H1 (cell line): Measurements from ENCODE around the gene ROS1. TPM values are rescaled to one million over a fixed set of nuclear protein-coding genes. Genes with fewer than 3 reads are reported as not detected.

Experiments
- CTCF ChIA-PET: fragments of 300-600 bp; sonication (Branson Sonifier 250); formaldehyde crosslinking; loops from one replicate; lab custom pipeline; 2021; ENCODE audit not compliant: partially characterized antibody; lab: Charles Lee
- POLR2A ChIA-PET: fragments of 300-600 bp; sonication (Branson Sonifier 250); formaldehyde crosslinking; loops from one replicate; lab custom pipeline; 2021; ENCODE audit warnings: inconsistent platforms; ENCODE audit not compliant: partially characterized antibody; lab: Charles Lee
- DNase-seq, 2 experiments: peaks; one replicate each; pipeline versions ENCODE4 v3.0.0 to v3.0.0-alpha.2; 2010 to 2022; ENCODE audit warnings: low spot score in 2 of 2, low read depth in 1 of 2, mixed read lengths in 1 of 2
- FAIRE-seq: peaks from 2 replicates; lab custom pipeline; 2011; peaks lifted over from hg19 to GRCh38; lab: Jason Lieb, UNC
- H2AFZ ChIP-seq: 2 replicates; pipeline ENCODE4 v1.8.1; 2012; ENCODE audit warnings: low read length, inconsistent platforms
- H2AK5ac ChIP-seq: 2 replicates; pipeline ENCODE4 v1.6.1; 2013; ENCODE audit warnings: low read depth, low read length
- H2BK120ac ChIP-seq: replicated peaks from 2 replicates; pipeline ENCODE3; 2013; ENCODE audit warnings: low read depth, low read length, inconsistent platforms
- H2BK12ac ChIP-seq: 2 replicates; pipeline ENCODE4 v1.6.1; 2013; ENCODE audit warnings: low read depth, low read length
- H2BK15ac ChIP-seq: 2 replicates; pipeline ENCODE4 v1.6.1; 2013; ENCODE audit warnings: low read length
- H2BK20ac ChIP-seq: 2 replicates; pipeline ENCODE4 v1.6.1; 2013; ENCODE audit warnings: low read length
- H2BK5ac ChIP-seq: 2 replicates; pipeline ENCODE4 v1.6.1; 2013; ENCODE audit warnings: low read depth, low read length
- H3K14ac ChIP-seq: 2 replicates; pipeline ENCODE4 v1.6.1; 2013; ENCODE audit warnings: inconsistent platforms; ENCODE audit not compliant: insufficient read length
- H3K18ac ChIP-seq: 2 replicates; pipeline ENCODE4 v1.6.1; 2013; ENCODE audit warnings: low read length; ENCODE audit errors: extremely low read depth
- H3K23ac ChIP-seq: 2 replicates; pipeline ENCODE4 v1.6.1; 2013; ENCODE audit warnings: inconsistent platforms; ENCODE audit not compliant: insufficient read length
- H3K23me2 ChIP-seq: 2 replicates; pipeline ENCODE4 v1.6.1; 2013; ENCODE audit warnings: low read depth, low read length
- H3K27ac ChIP-seq: 2 replicates; pipeline ENCODE4 v1.6.1; 2011; ENCODE audit warnings: low read depth, low read length, inconsistent platforms
- H3K27me3 ChIP-seq, 4 experiments: replicated peaks in 1 of 4; 1 replicate in 1 of 4; 2 replicates in 3 of 4; pipeline versions ENCODE4 v1.6.1 to v1.8.1; 2011 to 2013; ENCODE audit warnings: low read length in 3 of 4, mild to moderate bottlenecking in 3 of 4, inconsistent platforms in 2 of 4, mixed read lengths in 2 of 4, moderate library complexity in 1 of 4; ENCODE audit not compliant: control insufficient read depth in 3 of 4, insufficient read depth in 3 of 4; ENCODE audit errors: extremely low read depth in 1 of 4
- H3K36me3 ChIP-seq, 4 experiments: 2 replicates each; pipeline versions ENCODE4 v1.6.1 to v1.8.1; 2011 to 2013; ENCODE audit warnings: mild to moderate bottlenecking in 4 of 4, low read length in 3 of 4, moderate library complexity in 2 of 4, control low read depth in 1 of 4, inconsistent platforms in 1 of 4; ENCODE audit not compliant: insufficient read depth in 4 of 4, control insufficient read depth in 2 of 4
- H3K4ac ChIP-seq: replicated peaks from 2 replicates; pipeline ENCODE3; 2013; ENCODE audit warnings: low read length, low read depth, mixed read lengths, inconsistent platforms; ENCODE audit not compliant: insufficient read length
- H3K4me1 ChIP-seq, 4 experiments: replicated peaks in 1 of 4; 1 replicate in 1 of 4; 2 replicates in 3 of 4; pipeline versions ENCODE4 v1.6.1 to v1.8.1; 2011 to 2013; ENCODE audit warnings: low read length in 3 of 4, inconsistent platforms in 2 of 4, mixed read lengths in 1 of 4; ENCODE audit not compliant: insufficient read depth in 4 of 4, control insufficient read depth in 3 of 4
- H3K4me2 ChIP-seq, 2 experiments: 2 replicates each; pipeline versions ENCODE4 v1.6.1 to v1.8.1; 2011 to 2013; ENCODE audit warnings: low read depth in 2 of 2, low read length in 2 of 2, control low read depth in 1 of 2, inconsistent platforms in 1 of 2, mild to moderate bottlenecking in 1 of 2; ENCODE audit not compliant: insufficient read depth in 1 of 2
- H3K4me3 ChIP-seq, 4 experiments: fragments of 200-600, 300-600 bp in 1 of 4; sonication (generic), shearing (Covaris generic), sonication (Bioruptor Twin) in 1 of 4; 2 replicates each; pipeline versions ENCODE4 v1.5.1 to v1.8.1; 2011 to 2016; ENCODE audit warnings: low read length in 4 of 4, low read depth in 3 of 4, control low read depth in 2 of 4, inconsistent platforms in 2 of 4, mild to moderate bottlenecking in 2 of 4, mixed read lengths in 1 of 4, moderate library complexity in 1 of 4; ENCODE audit not compliant: insufficient read depth in 2 of 4; ENCODE audit errors: extremely low read depth in 1 of 4
- H3K56ac ChIP-seq: replicated peaks from 2 replicates; pipeline ENCODE3; 2013; ENCODE audit warnings: low read depth, mild to moderate bottlenecking, mixed read lengths, low read length, inconsistent platforms; ENCODE audit not compliant: insufficient read length
- H3K79me1 ChIP-seq: 2 replicates; pipeline ENCODE4 v1.6.1; 2013; ENCODE audit warnings: low read depth, low read length, control low read depth
- H3K79me2 ChIP-seq, 2 experiments: 2 replicates each; pipeline versions ENCODE4 v1.6.1 to v1.8.1; 2012 to 2013; ENCODE audit warnings: low read length in 2 of 2, mild to moderate bottlenecking in 2 of 2, inconsistent platforms in 1 of 2; ENCODE audit not compliant: insufficient read depth in 2 of 2, control insufficient read depth in 1 of 2
- H3K9ac ChIP-seq, 4 experiments: replicated peaks in 1 of 4; 1 replicate in 1 of 4; 2 replicates in 3 of 4; pipeline versions ENCODE4 v1.6.1 to v1.8.1; 2011 to 2013; ENCODE audit warnings: low read depth in 3 of 4, low read length in 3 of 4, control low read depth in 2 of 4, mild to moderate bottlenecking in 2 of 4, moderate library complexity in 2 of 4, inconsistent platforms in 1 of 4; ENCODE audit errors: extremely low read depth in 1 of 4
- H3K9me3 ChIP-seq, 2 experiments: 2 replicates each; pipeline versions ENCODE4 v1.6.1 to v1.8.1; 2012 to 2013; ENCODE audit warnings: mild to moderate bottlenecking in 2 of 2, moderate library complexity in 2 of 2, control low read depth in 1 of 2, inconsistent platforms in 1 of 2, low read depth in 1 of 2, low read length in 1 of 2, mixed read lengths in 1 of 2; ENCODE audit not compliant: insufficient read depth in 2 of 2
- H4K20me1 ChIP-seq, 2 experiments: replicated peaks in 1 of 2; 2 replicates each; pipeline versions ENCODE3 to v1.8.1; 2011 to 2013; ENCODE audit warnings: inconsistent platforms in 2 of 2, low read length in 2 of 2, mild to moderate bottlenecking in 1 of 2; ENCODE audit not compliant: insufficient read depth in 2 of 2, control insufficient read depth in 1 of 2
- H4K5ac ChIP-seq: 2 replicates; pipeline ENCODE4 v1.6.1; 2013; ENCODE audit warnings: low read length, low read depth, mixed read lengths, inconsistent platforms; ENCODE audit not compliant: insufficient read length
- H4K8ac ChIP-seq: 2 replicates; pipeline ENCODE4 v1.8.0; 2013; ENCODE audit warnings: mild to moderate bottlenecking, moderate library complexity, low read length, inconsistent platforms; ENCODE audit not compliant: insufficient read depth; ENCODE audit errors: extremely low read depth
- H4K91ac ChIP-seq: replicated peaks from 2 replicates; pipeline ENCODE3; 2013; ENCODE audit warnings: low read length, mixed read lengths, inconsistent platforms; ENCODE audit not compliant: insufficient read length
- ASH2L ChIP-seq: fragments of 200-600, 300-600 bp; sonication (generic); IDR thresholded peaks from one replicate; pipeline ENCODE4 v1.7.1; 2017; ENCODE audit warnings: low read length
- EGR1 ChIP-seq: IDR thresholded peaks from 2 replicates; pipeline ENCODE4 v1.6.1; 2011; ENCODE audit warnings: low read depth, low read length, borderline replicate concordance
- EZH2 ChIP-seq: fragments of 200-600 bp; sonication (generic); IDR thresholded peaks from 2 replicates; pipeline ENCODE4 v1.7.1; 2012; ENCODE audit warnings: low read depth, mild to moderate bottlenecking, moderate library complexity, low read length, inconsistent platforms; ENCODE audit not compliant: severe bottlenecking
- POLR2A ChIP-seq, 2 experiments: IDR thresholded peaks; 1 replicate in 1 of 2; 2 replicates in 1 of 2; pipeline ENCODE4 v1.6.1; 2011; ENCODE audit warnings: low read depth in 2 of 2, low read length in 2 of 2, mild to moderate bottlenecking in 2 of 2; ENCODE audit errors: control extremely low read depth in 1 of 2
- SP2 ChIP-seq: IDR thresholded peaks from 2 replicates; pipeline ENCODE4 v1.6.1; 2012; ENCODE audit warnings: mild to moderate bottlenecking, low read length, inconsistent platforms
- YY1 ChIP-seq: IDR thresholded peaks from 2 replicates; pipeline ENCODE4 v1.6.1; 2011; ENCODE audit warnings: low read depth, mild to moderate bottlenecking, low read length
- ZNF274 ChIP-seq: IDR thresholded peaks from 2 replicates; pipeline ENCODE4 v1.7.0; 2012; ENCODE audit warnings: low read length, borderline replicate concordance; ENCODE audit errors: extremely low read depth
- WGBS, 2 experiments: shearing (Covaris generic) in 1 of 2; methylation state at CpG; one replicate each; pipeline versions ENCODE4 v1.1.6 to v1.1.7; 2013 to 2015; ENCODE audit warnings: low lambda C conversion rate in 2 of 2, mixed read lengths in 2 of 2, inconsistent platforms in 1 of 2, low coverage in 1 of 2, missing lambda C conversion rate in 1 of 2; ENCODE audit not compliant: insufficient replicate concordance in 2 of 2, insufficient coverage in 1 of 2, insufficient read length in 1 of 2; ENCODE audit errors: extremely low coverage in 1 of 2, missing lambda C conversion rate in 1 of 2; 5-methylcytosine and 5-hydroxymethylcytosine counted together
- polyA plus RNA-seq, 7 experiments: library from polyadenylated mRNA; depleted of rRNA in 3 of 7; stranded (reverse) in 5 of 7; unstranded in 2 of 7; fragments of >200 nt in 5 of 7; fragments of 200-250 nt in 2 of 7; gene quantifications; 1 replicate in 5 of 7; 2 replicates in 1 of 7; 4 replicates in 1 of 7; pipeline versions ENCODE4 v1.2.1 to v1.2.3, GENCODE V29; 2011 to 2013; ENCODE audit warnings: missing spikeins in 2 of 7, mixed read lengths in 2 of 7
- total RNA-seq: library from RNA; stranded (reverse); fragmentation: NEBNext Ultra II Directional; extraction: Animal tissue kit (Norgen Biotek cat#: 25700); gene quantifications from 2 replicates; pipeline ENCODE4 v1.2.1, GENCODE V29; 2021

The ROS1 gene
- total and polyA plus RNA-seq, 2 of the 8 experiments (the other 6 are each of a cell fraction or from before 2014, with no cell fraction given): not detected

GRCh38 chr6:117371492-117371891 is 54.2 kb downstream of the ROS1 start:
- TF ChIP-seq EGR1 (no peak), YY1 (no peak), POLR2A (IDR thresholded peaks at IDR 0.05; ENCODE audit: control extremely low read depth in 1 of 2, low read depth in 2 of 2, low read length in 2 of 2) (no peak), ASH2L (no peak), ZNF274 (no peak), SP2 (no peak), EZH2 (no peak)
- Histone ChIP-seq H3K18ac (no peak overlapping the region), H2BK20ac (no peak overlapping the region), H2AFZ (peak overlapping the region; percentile 74), H3K27ac (no peak overlapping the region), H3K79me2 (no peaks in the 10 kb centered on the region), H3K14ac (no peak overlapping the region), H2BK15ac (no peak overlapping the region), H2AK5ac (no peak overlapping the region), H3K4me3 (no peak overlapping the region), H2BK120ac (no peak overlapping the region), H3K23ac (no peak overlapping the region), H2BK5ac (no peak overlapping the region), H3K27me3 (no peaks in the 10 kb centered on the region), H4K8ac (no peak overlapping the region), H3K9ac (no peak overlapping the region), H3K4me2 (no peak overlapping the region), H4K5ac (no peak overlapping the region), H3K79me1 (no peaks in the 10 kb centered on the region), H3K36me3 (no peaks in the 10 kb centered on the region), H2BK12ac (no peak overlapping the region), H3K4ac (no peak overlapping the region), H3K9me3 (peaks cover 0 to 8% of the 10 kb centered on the region in 2 experiments; a peak in 1 of 4 replicates), H4K91ac (no peak overlapping the region), H3K23me2 (no peaks in the 10 kb centered on the region), H3K4me1 (no peaks in the 10 kb centered on the region; a peak in 1 of 7 replicates), H3K56ac (no peak overlapping the region), H4K20me1 (no peaks in the 10 kb centered on the region)
- WGBS, 2 experiments: 93% methylated on average over 4 of the region's 4 CpGs; no CpG with 5 or more reads in 1 of the 2 experiments
- DNase-seq (no peak), FAIRE-seq (no peak)
- ChIA-PET CTCF (interaction anchor here (1.1 to 2.1 kb wide), 3 partner anchors 20 to 184 kb away, joined by 4 to 5 read pairs (median 4); no protein-coding TSS in a partner anchor), POLR2A (no interaction called here)
